ENCODE data around the gene BEST1.

DNA sequence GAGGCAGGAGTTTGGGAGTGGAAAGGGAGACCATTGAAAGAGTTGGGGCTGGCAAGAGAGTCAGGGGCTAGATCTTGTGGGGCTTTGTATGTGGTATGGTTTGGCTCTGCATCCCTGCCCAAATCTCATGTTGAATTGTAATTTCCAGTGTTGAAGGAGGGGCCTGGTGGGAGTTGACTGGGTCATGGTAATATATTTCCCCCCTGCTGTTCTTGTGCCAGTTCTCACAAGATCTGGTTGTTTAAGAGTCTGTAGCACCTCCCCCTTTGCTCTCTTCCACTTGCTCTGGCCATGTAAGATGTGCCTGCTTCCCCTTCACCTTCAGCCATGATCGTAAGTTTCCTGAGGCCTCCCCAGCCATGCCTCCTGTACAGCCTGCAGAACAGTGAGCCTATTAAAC lies 22.6 kb upstream of the BEST1 start:
- TF ChIP-seq, protein P1, sequence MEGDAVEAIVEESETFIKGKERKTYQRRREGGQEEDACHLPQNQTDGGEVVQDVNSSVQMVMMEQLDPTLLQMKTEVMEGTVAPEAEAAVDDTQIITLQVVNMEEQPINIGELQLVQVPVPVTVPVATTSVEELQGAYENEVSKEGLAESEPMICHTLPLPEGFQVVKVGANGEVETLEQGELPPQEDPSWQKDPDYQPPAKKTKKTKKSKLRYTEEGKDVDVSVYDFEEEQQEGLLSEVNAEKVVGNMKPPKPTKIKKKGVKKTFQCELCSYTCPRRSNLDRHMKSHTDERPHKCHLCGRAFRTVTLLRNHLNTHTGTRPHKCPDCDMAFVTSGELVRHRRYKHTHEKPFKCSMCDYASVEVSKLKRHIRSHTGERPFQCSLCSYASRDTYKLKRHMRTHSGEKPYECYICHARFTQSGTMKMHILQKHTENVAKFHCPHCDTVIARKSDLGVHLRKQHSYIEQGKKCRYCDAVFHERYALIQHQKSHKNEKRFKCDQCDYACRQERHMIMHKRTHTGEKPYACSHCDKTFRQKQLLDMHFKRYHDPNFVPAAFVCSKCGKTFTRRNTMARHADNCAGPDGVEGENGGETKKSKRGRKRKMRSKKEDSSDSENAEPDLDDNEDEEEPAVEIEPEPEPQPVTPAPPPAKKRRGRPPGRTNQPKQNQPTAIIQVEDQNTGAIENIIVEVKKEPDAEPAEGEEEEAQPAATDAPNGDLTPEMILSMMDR (IDR thresholded peaks at IDR 0.05): no peak
- TF ChIP-seq POLR2A (IDR thresholded peaks at IDR 0.05): no peak
